ENCODE measurements around the gene CENPB. TPM values are rescaled to one million over a fixed set of nuclear protein-coding genes. Genes with fewer than 3 reads are reported as not detected.

The CENPB gene
- total RNA-seq = 97.8 and 99.5 TPM in 2 replicates

GRCh38 chr20:3786665-3787323, at the start of gene CENPB:
Gene CENPB, minus strand, starts transcription at chr20:3786740. Its CDS starts 257 bp downstream, at chr20:3786483.

GRCh38 chr20:3820048-3820900, 33.7 kb upstream of the CENPB start, which contains the start of gene AP5S1:
Gene AP5S1, plus strand, starts transcription at chr20:3820547. Its CDS starts 1,571 bp downstream, at chr20:3822118.

GRCh38 chr20:3795511-3796468, 9.2 kb upstream of the CENPB start, which contains the start of gene CDC25B:
Gene CDC25B, plus strand, starts transcription at chr20:3796310. Its CDS starts 222 bp downstream, at chr20:3796532.

DNA sequence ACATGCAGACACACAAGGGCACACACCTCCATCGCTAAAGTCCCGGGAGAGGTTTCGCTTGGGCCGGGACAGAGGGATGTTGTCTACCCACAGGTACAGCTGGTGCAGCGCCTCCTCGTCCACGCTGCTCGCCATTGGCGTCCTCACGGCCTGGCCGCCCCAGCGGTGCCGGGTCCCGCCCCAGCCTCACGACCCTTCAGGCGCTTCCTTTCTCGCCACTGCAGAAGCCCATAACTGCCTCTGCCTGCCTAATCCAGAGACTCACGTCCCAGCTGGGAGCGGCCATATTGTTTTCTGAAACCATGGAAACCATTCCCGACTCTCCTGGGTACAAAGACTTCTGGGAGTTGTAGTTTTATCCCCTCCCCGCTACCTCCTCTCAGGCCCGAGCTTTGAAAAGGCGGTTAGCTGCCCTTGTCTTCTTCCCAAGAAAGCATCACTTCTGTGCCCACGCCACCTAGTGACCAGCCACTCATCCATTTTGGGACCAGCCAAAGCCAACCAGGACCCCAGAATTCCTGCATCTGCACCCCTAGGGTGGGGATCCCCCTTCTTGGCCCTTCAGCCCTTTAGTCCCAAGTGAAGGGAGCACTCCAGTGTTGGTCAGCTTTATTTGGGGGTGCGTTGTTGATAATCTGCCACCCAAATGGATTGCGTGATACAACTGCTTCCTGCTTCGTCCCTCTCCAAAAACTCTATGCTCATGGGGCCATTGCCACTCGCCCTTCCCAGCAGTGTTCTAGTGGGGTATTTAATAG, 5.2 kb downstream of the CENPB start, which contains the start of gene SPEF1:
Gene SPEF1 (minus strand): TSS at position 296 of the 758 bp plus-strand sequence. CDS start 161 bp downstream, at position 135.

DNA sequence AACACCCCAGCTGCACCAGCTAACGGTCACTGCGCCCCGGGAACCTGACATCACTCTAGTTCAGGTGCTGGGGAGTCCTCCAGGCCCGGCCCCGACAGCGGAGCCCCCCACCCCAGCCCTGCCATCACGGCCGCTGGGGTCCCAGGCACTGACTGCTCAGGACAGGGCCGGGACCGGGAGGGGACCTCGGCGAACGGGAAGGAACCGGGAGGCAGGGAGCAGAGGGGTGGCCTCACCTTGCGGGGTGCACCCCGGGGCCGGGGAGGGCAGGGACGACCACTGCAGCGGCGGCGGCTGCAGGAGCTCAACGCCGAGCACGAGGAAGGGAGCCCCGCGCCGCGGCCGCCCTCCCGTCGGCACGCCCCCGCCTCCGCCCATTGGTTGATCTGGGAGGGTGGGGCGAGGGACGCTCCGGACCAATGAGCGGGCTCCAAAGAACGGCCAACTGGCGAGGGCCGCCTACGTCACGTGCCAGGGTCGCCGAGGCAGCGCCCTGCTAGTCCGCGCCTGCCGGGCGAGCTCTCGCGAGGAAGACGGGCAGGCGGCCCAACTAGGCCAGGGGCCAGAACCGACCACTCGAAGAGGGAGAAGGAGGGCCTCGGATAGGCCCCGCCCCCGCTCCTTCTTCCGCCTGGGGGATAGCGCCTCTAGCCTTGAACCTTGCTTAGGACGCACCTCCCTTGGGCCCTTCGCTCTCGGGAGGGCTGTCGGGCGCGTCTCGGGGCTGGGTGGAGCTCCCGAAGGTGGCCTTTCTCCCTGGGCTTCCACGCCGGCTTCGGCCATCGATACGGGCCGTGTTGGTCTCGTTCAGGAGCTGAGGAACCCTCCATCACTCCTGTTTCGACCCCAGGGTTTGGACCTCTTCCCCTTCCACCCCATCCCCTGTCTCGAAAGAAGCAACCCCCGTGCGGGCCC, 18.9 kb downstream of the CENPB start, which contains the start of gene ADISSP:
Gene ADISSP (minus strand): TSS at position 327 of the 915 bp plus-strand sequence. CDS start 7,653 bp downstream, outside the sequence.

Other genes starting within 250 kb of the CENPB start
- gene GFRA4, start 123.3 kb downstream of the CENPB start, total RNA-seq = not detected in 2 replicates
- 19.6 and 22.2 TPM in 2 replicates for gene ADAM33, start 104.7 kb downstream of the CENPB start, total RNA-seq
- gene SIGLEC1, start 74.1 kb downstream of the CENPB start, total RNA-seq = not detected in 2 replicates
- 0.18 TPM in 1 of 2 replicates, not detected in the other for gene HSPA12B, start 54.1 kb downstream of the CENPB start, total RNA-seq
- gene ADISSP, start 19.0 kb downstream of the CENPB start, total RNA-seq = 68.9 and 87.9 TPM in 2 replicates
- 4.6 TPM in 1 of 2 replicates, not detected in the other for gene SPEF1, start 5.3 kb downstream of the CENPB start, total RNA-seq
- 42.7 and 44.1 TPM in 2 replicates for gene CDC25B, start 9.6 kb upstream of the CENPB start, total RNA-seq
- 23.1 and 24.6 TPM in 2 replicates for gene AP5S1, start 33.8 kb upstream of the CENPB start, total RNA-seq
- 17.9 and 19.9 TPM in 2 replicates for gene MAVS, start 60.1 kb upstream of the CENPB start, total RNA-seq
- 37.8 and 45.5 TPM in 2 replicates for gene PANK2, start 102.6 kb upstream of the CENPB start, total RNA-seq
- 22.2 and 30.8 TPM in 2 replicates for gene RNF24, start 228.8 kb upstream of the CENPB start, total RNA-seq